ENCODE results near the gene TTC23.

- TF ChIP-seq CTCF (IDR thresholded peaks at IDR 0.05; ENCODE audit: low read length) (no peak), EZH2 (optimal IDR thresholded peaks at IDR 0.05; ENCODE audit: low read depth, low read length) (no peak)
Observed at GRCh38 chr15:99108993-99109392, 140.4 kb downstream of the TTC23 start.

All from MM.1S (cell line).